GM19397 (cell line): ENCODE results near the gene CATSPER4.
"Not testable (repeated sequence)": the region's sequence is repeated elsewhere in the genome, so short reads cannot be mapped to it uniquely, and the experiment has no call there.

ENCODE experiments used
- ATAC-seq: cut with Tn5 transposase; IDR thresholded peaks from one replicate; pipeline ENCODE4 v1.9.1; 2021; ENCODE audit warnings: mild to moderate bottlenecking, moderate library complexity; ENCODE audit not compliant: unreplicated experiment

CATSPER4 gene

GRCh38 chr1:26189331-26189730 lies 1.1 kb upstream of the CATSPER4 start:
- no peak for ATAC-seq

- ATAC-seq: no peak
Observed at GRCh38 chr1:26189751-26190275, 589 bp upstream of the CATSPER4 start.

- no peak for ATAC-seq
Observed at GRCh38 chr1:26191739-26192138, 1.3 kb downstream of the CATSPER4 start.

GRCh38 chr1:26195805-26196204 lies 5.4 kb downstream of the CATSPER4 start:
- no peak for ATAC-seq

GRCh38 chr1:26197301-26197700 lies 6.9 kb downstream of the CATSPER4 start:
- ATAC-seq: no peak

GRCh38 chr1:26197813-26198212 lies 7.4 kb downstream of the CATSPER4 start:
- no peak for ATAC-seq

- no peak for ATAC-seq
Observed at GRCh38 chr1:26200413-26200812, 10.0 kb downstream of the CATSPER4 start.

- ATAC-seq: no peak
Observed at GRCh38 chr1:26203642-26204318, 13.4 kb downstream of the CATSPER4 start.

GRCh38 chr1:26210147-26210870 lies 19.9 kb downstream of the CATSPER4 start:
- ATAC-seq: no peak

- ATAC-seq: no peak
Observed at GRCh38 chr1:26212726-26213125, 22.3 kb downstream of the CATSPER4 start.

GRCh38 chr1:26213335-26213905 lies 23.0 kb downstream of the CATSPER4 start:
- ATAC-seq: no peak

- no peak for ATAC-seq
Observed at GRCh38 chr1:26215246-26215645, 24.8 kb downstream of the CATSPER4 start.

- ATAC-seq: no peak
Observed at GRCh38 chr1:26218906-26219494, 28.6 kb downstream of the CATSPER4 start.

- ATAC-seq: no peak
Observed at GRCh38 chr1:26220199-26220912, 30.0 kb downstream of the CATSPER4 start.

GRCh38 chr1:26221094-26221493 lies 30.7 kb downstream of the CATSPER4 start:
- no peak for ATAC-seq

- no peak for ATAC-seq
Observed at GRCh38 chr1:26224606-26225005, 34.2 kb downstream of the CATSPER4 start.

GRCh38 chr1:26225033-26225831 lies 34.8 kb downstream of the CATSPER4 start:
- ATAC-seq: no peak

GRCh38 chr1:26230682-26231081 lies 40.3 kb downstream of the CATSPER4 start:
- not testable (repeated sequence) for ATAC-seq

GRCh38 chr1:26233903-26234643 lies 43.7 kb downstream of the CATSPER4 start, which contains the start of gene CEP85:
CEP85 (plus strand) TSS chr1:26234200; CDS start chr1:26239784, 5,584 bp downstream.
- peak; percentile 92 for ATAC-seq
